Esophagus muscularis mucosa (tissue), 4 donors: ENCODE results near the gene LILRB2. TPM values are rescaled to one million over a fixed set of nuclear protein-coding genes. Genes with fewer than 3 reads are reported as not detected.
"Not testable (repeated sequence)": the region's sequence is repeated elsewhere in the genome, so short reads cannot be mapped to it uniquely, and the experiment has no call there.

Experiments used
- DNase-seq: peaks from one replicate; pipeline ENCODE4 v3.0.0-alpha.2; 2017; ENCODE audit errors: extremely low spot score
- H3K27ac ChIP-seq, 4 donors: fragments of 200-600 bp; sonication (generic); replicated peaks in 1 of 4; 1 replicate in 3 of 4; 2 replicates in 1 of 4; pipeline ENCODE4 v1.5.1; 2016 to 2019; ENCODE audit warnings: mild to moderate bottlenecking in 1 of 4
- H3K27me3 ChIP-seq, 4 donors: fragments of 200-600 bp; sonication (generic); one replicate each; pipeline versions ENCODE4 v1.5.1 to v1.6.0; 2016 to 2019
- H3K36me3 ChIP-seq, 4 donors: fragments of 200-600 bp; sonication (generic); one replicate each; pipeline ENCODE4 v1.5.1; 2016 to 2019
- H3K4me1 ChIP-seq, 4 donors: fragments of 200-600 bp; sonication (generic); one replicate each; pipeline ENCODE4 v1.5.1; 2016 to 2019
- H3K4me3 ChIP-seq, 4 donors: fragments of 200-600 bp; sonication (generic); 1 replicate in 2 of 4; 2 replicates in 2 of 4; pipeline ENCODE4 v1.5.1; 2016 to 2019; ENCODE audit warnings: mild to moderate bottlenecking in 4 of 4, moderate library complexity in 1 of 4
- H3K9me3 ChIP-seq, 4 donors: fragments of 200-600 bp; sonication (generic); 1 replicate in 3 of 4; 2 replicates in 1 of 4; pipeline ENCODE4 v1.5.1; 2016 to 2019
- EP300 ChIP-seq: sonication (generic); formaldehyde crosslinking; IDR thresholded peaks from one replicate; pipeline ENCODE4 v1.6.1; 2017; ENCODE audit warnings: antibody characterized with exemption
- POLR2A ChIP-seq: fragments of 450-650 bp; IDR thresholded peaks from one replicate; pipeline ENCODE4 v1.6.1; 2017; ENCODE audit warnings: antibody characterized with exemption, moderate library complexity, mild to moderate bottlenecking, low read depth
- POLR2AphosphoS5 ChIP-seq, 2 donors: sonication (generic); formaldehyde crosslinking; IDR thresholded peaks; one replicate each; pipeline ENCODE4 v1.6.1; 2017; ENCODE audit warnings: antibody characterized with exemption in 2 of 2
- WGBS: methylation state at CpG from one replicate; pipeline ENCODE4 v1.1.5; 2018; 5-methylcytosine and 5-hydroxymethylcytosine counted together
- intact Hi-C: fragments of 100-400 bp; cut with DNase I; formaldehyde crosslinking; loops from one replicate; pipeline ENCODE4 v1.15.1; 2023
- total RNA-seq, 4 donors: library from RNA; depleted of rRNA; stranded (reverse); fragments of >200 nt; gene quantifications; one replicate each; pipeline versions ENCODE4 v1.1.0 to v1.2.1, GENCODE V29; 2016
- TF ChIP-seq, protein P1 (sequence below), 3 experiments: fragments of 200-600 bp in 2 of 3; fragments of 450-650 bp in 1 of 3; sonication (generic) in 2 of 3; IDR thresholded peaks; one replicate each; pipeline ENCODE4 v1.5.1; 2017 to 2019; ENCODE audit warnings: antibody characterized with exemption in 3 of 3, mild to moderate bottlenecking in 2 of 3, moderate library complexity in 1 of 3

Gene LILRB2
- total RNA-seq, 4 donors from 2014 or later = 2.1 to 5.6 (median 2.6) TPM

- H3K27ac ChIP-seq, intact Hi-C loops, H3K4me1 ChIP-seq, H3K4me3 ChIP-seq, DNase-seq, H3K36me3 ChIP-seq, H3K9me3 ChIP-seq: not testable (repeated sequence)
- peaks cover 0 to 28% (median 0%) of the 10 kb centered on the region in 4 donors for H3K27me3 ChIP-seq
- 59% methylated on average over 12 of the region's 22 CpGs for WGBS
These were observed 40.3 kb downstream of the LILRB2 start for GRCh38 chr19:54240372-54241336.

GRCh38 chr19:54239491-54240371 is 41.2 kb downstream of the LILRB2 start:
- 65% methylated on average over 9 of the region's 21 CpGs for WGBS
- DNase-seq, H3K27ac ChIP-seq, intact Hi-C loops, H3K36me3 ChIP-seq, H3K4me1 ChIP-seq, H3K9me3 ChIP-seq, H3K4me3 ChIP-seq: not testable (repeated sequence)
- peaks cover 0 to 31% (median 0%) of the 10 kb centered on the region in 4 donors for H3K27me3 ChIP-seq

DNA sequence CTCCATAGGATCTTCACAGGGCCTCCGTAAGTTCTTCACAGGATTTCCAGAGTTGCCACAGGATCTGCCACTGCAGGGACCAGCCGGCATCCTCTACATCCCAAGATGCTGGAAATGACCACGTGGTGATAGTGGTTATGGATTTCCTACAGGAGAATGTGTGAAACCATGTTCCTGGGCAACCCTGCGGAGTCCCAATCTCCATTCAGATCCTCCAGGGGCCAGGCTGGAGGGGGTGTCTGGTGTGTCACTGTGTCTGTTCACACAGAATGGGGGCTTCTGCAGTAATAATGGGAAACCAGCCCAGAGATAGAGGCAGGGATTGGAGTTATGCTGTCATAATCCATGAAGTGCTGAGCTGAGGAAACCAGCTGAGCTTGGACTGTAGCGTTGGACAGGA is 47.0 kb downstream of the LILRB2 start:
- 77% methylated on average over 5 of the region's 5 CpGs for WGBS
- intact Hi-C loops = no loop called here
- DNase-seq = no peak

GRCh38 chr19:54231077-54231931 is 49.6 kb downstream of the LILRB2 start:
- no peak overlapping the region for H3K4me3 ChIP-seq
- H3K9me3 ChIP-seq = no peaks in the 10 kb centered on the region
- peak; percentile 95 for DNase-seq
- WGBS = 23% methylated on average over 20 of the region's 21 CpGs
- peaks cover 0 to 41% (median 2%) of the 10 kb centered on the region in 4 donors for H3K27me3 ChIP-seq
- intact Hi-C loops = loop anchor here (2.0 kb wide), 1 partner anchor 61 kb away; no protein-coding TSS in a partner anchor
- H3K36me3 ChIP-seq = no peaks in the 10 kb centered on the region
- TF ChIP-seq EP300 (no peak), POLR2A (peak; percentile 7), POLR2AphosphoS5 (IDR thresholded peaks at IDR 0.05) (peak in 1 of 2 donors; percentile 54)
- TF ChIP-seq, protein P1, sequence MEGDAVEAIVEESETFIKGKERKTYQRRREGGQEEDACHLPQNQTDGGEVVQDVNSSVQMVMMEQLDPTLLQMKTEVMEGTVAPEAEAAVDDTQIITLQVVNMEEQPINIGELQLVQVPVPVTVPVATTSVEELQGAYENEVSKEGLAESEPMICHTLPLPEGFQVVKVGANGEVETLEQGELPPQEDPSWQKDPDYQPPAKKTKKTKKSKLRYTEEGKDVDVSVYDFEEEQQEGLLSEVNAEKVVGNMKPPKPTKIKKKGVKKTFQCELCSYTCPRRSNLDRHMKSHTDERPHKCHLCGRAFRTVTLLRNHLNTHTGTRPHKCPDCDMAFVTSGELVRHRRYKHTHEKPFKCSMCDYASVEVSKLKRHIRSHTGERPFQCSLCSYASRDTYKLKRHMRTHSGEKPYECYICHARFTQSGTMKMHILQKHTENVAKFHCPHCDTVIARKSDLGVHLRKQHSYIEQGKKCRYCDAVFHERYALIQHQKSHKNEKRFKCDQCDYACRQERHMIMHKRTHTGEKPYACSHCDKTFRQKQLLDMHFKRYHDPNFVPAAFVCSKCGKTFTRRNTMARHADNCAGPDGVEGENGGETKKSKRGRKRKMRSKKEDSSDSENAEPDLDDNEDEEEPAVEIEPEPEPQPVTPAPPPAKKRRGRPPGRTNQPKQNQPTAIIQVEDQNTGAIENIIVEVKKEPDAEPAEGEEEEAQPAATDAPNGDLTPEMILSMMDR (IDR thresholded peaks at IDR 0.05) = peak; percentile 84 to 89 (median 86)
- H3K27ac ChIP-seq = no peak overlapping the region
- peaks cover 0 to 9% (median 3%) of the 10 kb centered on the region in 4 donors for H3K4me1 ChIP-seq

More for the DNA sequence above, 47.0 kb downstream of the LILRB2 start:
- TF ChIP-seq EP300 (no peak), POLR2AphosphoS5 (IDR thresholded peaks at IDR 0.05) (no peak), POLR2A (no peak)
- TF ChIP-seq, protein P1 (IDR thresholded peaks at IDR 0.05) = no peak
- H3K9me3 ChIP-seq = no peaks in the 10 kb centered on the region
- H3K27ac ChIP-seq = no peak overlapping the region
- H3K27me3 ChIP-seq = peaks cover 0 to 33% (median 2%) of the 10 kb centered on the region in 4 donors
- H3K36me3 ChIP-seq = no peaks in the 10 kb centered on the region
- no peak overlapping the region for H3K4me3 ChIP-seq
- peaks cover 0 to 9% (median 3%) of the 10 kb centered on the region in 4 donors for H3K4me1 ChIP-seq

DNA sequence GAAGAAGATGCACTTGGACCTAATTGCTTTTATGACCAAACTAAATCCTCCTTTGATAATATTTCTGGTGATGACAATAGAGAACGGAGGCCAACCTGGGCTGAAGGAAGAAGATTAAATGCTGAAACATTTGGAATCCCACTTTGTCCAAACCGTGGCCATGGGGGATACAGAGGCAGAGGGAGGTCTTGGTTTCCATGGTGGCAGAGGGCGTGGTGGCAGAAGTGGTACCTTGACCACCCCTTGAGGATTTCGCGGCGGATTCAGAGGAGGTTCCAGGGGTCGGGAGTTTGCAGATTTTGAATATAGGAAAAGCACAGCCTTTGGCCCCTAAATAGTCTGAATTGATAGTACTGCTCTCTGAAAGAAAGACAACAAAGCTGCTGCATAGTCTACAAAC is 50.9 kb downstream of the LILRB2 start:
- TF ChIP-seq, protein P1 (IDR thresholded peaks at IDR 0.05) = no peak
- TF ChIP-seq EP300 = no peak
- TF ChIP-seq POLR2AphosphoS5 (IDR thresholded peaks at IDR 0.05) = no peak
- TF ChIP-seq POLR2A = no peak
- Histone ChIP-seq H3K27me3 (peaks cover 0 to 40% (median 2%) of the 10 kb centered on the region in 4 donors), H3K4me1 (peaks cover 0 to 9% (median 3%) of the 10 kb centered on the region in 4 donors), H3K27ac (no peak overlapping the region), H3K36me3 (no peaks in the 10 kb centered on the region), H3K9me3 (no peaks in the 10 kb centered on the region), H3K4me3 (no peak overlapping the region)
- DNase-seq = no peak
- WGBS = 91% methylated on average over 7 of the region's 7 CpGs
- intact Hi-C loops = loop anchor here (2.0 kb wide), 1 partner anchor 59 kb away; no protein-coding TSS in a partner anchor
